Measurements from ENCODE around the gene FBXO31. TPM values are rescaled to one million over a fixed set of nuclear protein-coding genes. Genes with fewer than 3 reads are reported as not detected.

FBXO31 gene
- total and polyA plus RNA-seq, 9 of the 15 experiments (the other 6 are each of a cell fraction or from before 2014, with no cell fraction given) = 0.18 to 33.3 (median 10.9) TPM

- TF ChIP-seq DMBX1 (CRISPR knock-in tag; IDR thresholded peaks at IDR 0.05; ENCODE audit: borderline replicate concordance) = no peak
- TF ChIP-seq ZNF23 (CRISPR knock-in tag; IDR thresholded peaks at IDR 0.05) = no peak
- no peak for TF ChIP-seq NFXL1 (CRISPR knock-in tag; IDR thresholded peaks at IDR 0.05)
- no peak; the same call in 1 of the 2 replicates for TF ChIP-seq PTBP1 (IDR thresholded peaks at IDR 0.05; ENCODE audit: low read depth, low read length)
- TF ChIP-seq ZNF146 (CRISPR knock-in tag; IDR thresholded peaks at IDR 0.05; ENCODE audit: unreplicated experiment) = no peak
- no peak for TF ChIP-seq RBM17 (IDR thresholded peaks at IDR 0.05; ENCODE audit: borderline replicate concordance, low read depth, low read length)
- no peak for TF ChIP-seq ZNF253 (CRISPR knock-in tag; conservative IDR thresholded peaks at IDR 0.05)
- TF ChIP-seq NFIC (IDR thresholded peaks at IDR 0.05) = peak; percentile 17
- no peak for TF ChIP-seq TSHZ1 (CRISPR knock-in tag; IDR thresholded peaks at IDR 0.05)
- TF ChIP-seq CTBP1 (IDR thresholded peaks at IDR 0.05; ENCODE audit: borderline replicate concordance) = 0 out of 2 replicates have a peak, but pooled peaks have one; percentile 69
- peak; percentile 88 for TF ChIP-seq SIN3B (IDR thresholded peaks at IDR 0.05; ENCODE audit: low read depth)
- no peak for TF ChIP-seq GTF2A2 (tag; IDR thresholded peaks at IDR 0.05)
- peak; percentile 97 for TF ChIP-seq POLR2A (conservative IDR thresholded peaks at IDR 0.05)
- TF ChIP-seq, protein P1, sequence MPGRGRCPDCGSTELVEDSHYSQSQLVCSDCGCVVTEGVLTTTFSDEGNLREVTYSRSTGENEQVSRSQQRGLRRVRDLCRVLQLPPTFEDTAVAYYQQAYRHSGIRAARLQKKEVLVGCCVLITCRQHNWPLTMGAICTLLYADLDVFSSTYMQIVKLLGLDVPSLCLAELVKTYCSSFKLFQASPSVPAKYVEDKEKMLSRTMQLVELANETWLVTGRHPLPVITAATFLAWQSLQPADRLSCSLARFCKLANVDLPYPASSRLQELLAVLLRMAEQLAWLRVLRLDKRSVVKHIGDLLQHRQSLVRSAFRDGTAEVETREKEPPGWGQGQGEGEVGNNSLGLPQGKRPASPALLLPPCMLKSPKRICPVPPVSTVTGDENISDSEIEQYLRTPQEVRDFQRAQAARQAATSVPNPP (IDR thresholded peaks at IDR 0.05; ENCODE audit: borderline replicate concordance, insufficient read depth, insufficient read length) = no peak
- TF ChIP-seq PML (IDR thresholded peaks at IDR 0.05; ENCODE audit: low read length) = peak; percentile 82; the same call in 1 of the 2 replicates
- no peak for TF ChIP-seq HMGN3 (IDR thresholded peaks at IDR 0.05; ENCODE audit: borderline replicate concordance, extremely low read depth, insufficient read length, low read depth, low read length)
- TF ChIP-seq, protein P2, sequence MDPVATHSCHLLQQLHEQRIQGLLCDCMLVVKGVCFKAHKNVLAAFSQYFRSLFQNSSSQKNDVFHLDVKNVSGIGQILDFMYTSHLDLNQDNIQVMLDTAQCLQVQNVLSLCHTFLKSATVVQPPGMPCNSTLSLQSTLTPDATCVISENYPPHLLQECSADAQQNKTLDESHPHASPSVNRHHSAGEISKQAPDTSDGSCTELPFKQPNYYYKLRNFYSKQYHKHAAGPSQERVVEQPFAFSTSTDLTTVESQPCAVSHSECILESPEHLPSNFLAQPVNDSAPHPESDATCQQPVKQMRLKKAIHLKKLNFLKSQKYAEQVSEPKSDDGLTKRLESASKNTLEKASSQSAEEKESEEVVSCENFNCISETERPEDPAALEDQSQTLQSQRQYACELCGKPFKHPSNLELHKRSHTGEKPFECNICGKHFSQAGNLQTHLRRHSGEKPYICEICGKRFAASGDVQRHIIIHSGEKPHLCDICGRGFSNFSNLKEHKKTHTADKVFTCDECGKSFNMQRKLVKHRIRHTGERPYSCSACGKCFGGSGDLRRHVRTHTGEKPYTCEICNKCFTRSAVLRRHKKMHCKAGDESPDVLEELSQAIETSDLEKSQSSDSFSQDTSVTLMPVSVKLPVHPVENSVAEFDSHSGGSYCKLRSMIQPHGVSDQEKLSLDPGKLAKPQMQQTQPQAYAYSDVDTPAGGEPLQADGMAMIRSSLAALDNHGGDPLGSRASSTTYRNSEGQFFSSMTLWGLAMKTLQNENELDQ (CRISPR knock-in tag; IDR thresholded peaks at IDR 0.05; ENCODE audit: borderline replicate concordance) = peak; percentile 74; the same call in 1 of the 2 replicates
- TF ChIP-seq ZNF263 (CRISPR knock-in tag; IDR thresholded peaks at IDR 0.05; ENCODE audit: borderline replicate concordance) = peak; percentile 50; the same call in 1 of the 2 replicates
- peak; percentile 98 for TF ChIP-seq MBD2 (IDR thresholded peaks at IDR 0.05; ENCODE audit: borderline replicate concordance, low read depth)
- TF ChIP-seq NFYB (IDR thresholded peaks at IDR 0.05; ENCODE audit: extremely low read depth, insufficient read length) = peak; percentile 84
Measured at GRCh38 chr16:87316923-87317749, 66.4 kb downstream of the FBXO31 start, which contains the start of gene C16orf95 (continued).

Measured in K562 (cell line).